NCI-H128 (cell line): ENCODE data around the gene IL18.
"Not testable (repeated sequence)": the region's sequence is repeated elsewhere in the genome, so short reads cannot be mapped to it uniquely, and the experiment has no call there.

Experiments
- DNase-seq: peaks from one replicate; lab custom pipeline; 2025; ENCODE audit not compliant: unreplicated experiment; lab: John Stamatoyannopoulos, UW

Gene IL18

DNA sequence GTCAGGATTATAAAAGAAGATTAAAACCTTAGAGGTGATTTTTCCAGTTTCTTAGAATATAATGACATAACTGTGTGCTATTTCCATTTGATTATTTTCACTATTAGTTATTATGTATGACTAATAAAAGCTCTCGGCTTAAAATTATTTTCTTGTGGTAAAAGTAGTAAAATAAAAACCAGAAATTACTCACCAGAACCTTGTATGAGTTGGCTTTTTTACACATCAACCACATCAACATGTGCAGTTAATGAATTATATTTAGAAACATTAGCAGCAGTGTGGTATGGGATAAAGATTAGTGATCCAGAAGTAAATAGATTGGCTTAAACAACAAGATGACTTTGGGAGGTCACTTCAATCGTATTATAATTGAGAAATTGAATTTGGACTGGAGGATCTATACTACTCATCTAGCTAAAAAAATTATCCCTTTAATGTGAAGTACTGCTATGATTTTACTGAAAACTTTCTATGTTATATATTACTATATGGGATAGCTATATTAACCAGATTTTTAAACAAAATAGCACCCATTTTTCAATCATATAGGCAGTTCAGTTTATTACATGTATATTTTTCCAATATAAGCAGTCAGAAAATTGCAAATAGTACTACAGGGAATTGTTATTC lies 8.6 kb upstream of the IL18 start:
- DNase-seq: no peak

DNA sequence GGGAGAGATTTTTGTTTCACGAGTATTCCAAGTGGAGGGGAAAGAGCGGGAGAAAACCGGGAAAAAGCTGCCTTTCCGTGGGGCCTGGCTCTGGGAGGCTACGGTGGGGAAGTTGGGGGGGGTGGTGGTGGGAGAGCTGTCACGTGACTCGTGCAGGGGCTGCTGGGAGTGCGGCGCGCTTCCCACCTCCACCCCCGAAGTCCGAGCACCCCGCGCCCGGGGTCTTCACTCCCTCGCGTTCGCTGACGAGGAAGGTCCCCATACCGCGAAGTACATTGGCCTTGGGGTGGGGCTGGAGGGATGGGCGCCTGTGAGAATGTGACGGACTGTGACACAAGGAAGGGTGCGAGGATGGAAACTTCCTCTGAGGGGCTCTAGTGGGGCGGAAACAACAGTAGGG lies 3.3 kb upstream of the IL18 start, which contains the start of gene TEX12:
Gene TEX12 (plus strand): TSS at position 228 of the 400 bp plus-strand sequence. CDS start 1,897 bp downstream, outside the sequence.
- DNase-seq: no peak

DNA sequence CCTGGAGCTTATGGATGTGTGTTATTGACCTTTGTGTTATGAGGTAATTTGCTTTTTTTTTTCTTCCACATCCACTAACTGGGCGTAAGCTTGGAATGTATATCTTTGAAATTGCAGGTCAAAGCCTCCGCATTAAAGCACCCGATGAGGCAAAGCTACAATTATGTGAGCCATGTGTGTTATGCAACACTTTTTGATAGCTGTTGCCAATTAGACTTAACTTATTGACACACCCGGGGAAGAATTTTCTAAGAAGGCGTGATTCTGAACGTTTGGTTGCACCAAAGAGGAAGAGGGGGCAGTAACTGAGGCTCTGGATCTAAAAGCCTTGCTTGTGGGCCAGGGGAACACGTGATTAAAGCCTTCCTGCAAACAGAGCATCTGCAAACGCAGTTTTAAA lies 2.7 kb upstream of the IL18 start:
- DNase-seq: no peak

DNA sequence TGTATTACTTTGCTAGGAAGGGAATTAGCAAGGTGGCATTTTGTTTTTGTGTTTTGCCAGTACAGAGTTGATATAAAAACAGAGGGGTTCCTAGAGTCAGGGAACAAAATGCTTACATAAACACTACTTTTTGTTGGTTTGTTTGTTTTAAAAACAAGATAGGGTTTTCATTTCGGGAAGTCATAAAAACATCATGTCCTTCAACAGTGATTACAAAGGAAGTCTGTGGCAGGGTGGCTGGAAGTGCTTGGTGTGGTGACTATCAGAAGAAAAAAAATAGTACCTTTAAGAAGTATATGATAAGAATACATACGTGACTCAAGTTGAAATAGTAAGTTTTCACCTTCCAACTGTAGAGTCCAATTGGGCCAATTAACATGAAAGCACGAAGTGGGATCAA lies 1.2 kb upstream of the IL18 start:
- no peak for DNase-seq

DNA sequence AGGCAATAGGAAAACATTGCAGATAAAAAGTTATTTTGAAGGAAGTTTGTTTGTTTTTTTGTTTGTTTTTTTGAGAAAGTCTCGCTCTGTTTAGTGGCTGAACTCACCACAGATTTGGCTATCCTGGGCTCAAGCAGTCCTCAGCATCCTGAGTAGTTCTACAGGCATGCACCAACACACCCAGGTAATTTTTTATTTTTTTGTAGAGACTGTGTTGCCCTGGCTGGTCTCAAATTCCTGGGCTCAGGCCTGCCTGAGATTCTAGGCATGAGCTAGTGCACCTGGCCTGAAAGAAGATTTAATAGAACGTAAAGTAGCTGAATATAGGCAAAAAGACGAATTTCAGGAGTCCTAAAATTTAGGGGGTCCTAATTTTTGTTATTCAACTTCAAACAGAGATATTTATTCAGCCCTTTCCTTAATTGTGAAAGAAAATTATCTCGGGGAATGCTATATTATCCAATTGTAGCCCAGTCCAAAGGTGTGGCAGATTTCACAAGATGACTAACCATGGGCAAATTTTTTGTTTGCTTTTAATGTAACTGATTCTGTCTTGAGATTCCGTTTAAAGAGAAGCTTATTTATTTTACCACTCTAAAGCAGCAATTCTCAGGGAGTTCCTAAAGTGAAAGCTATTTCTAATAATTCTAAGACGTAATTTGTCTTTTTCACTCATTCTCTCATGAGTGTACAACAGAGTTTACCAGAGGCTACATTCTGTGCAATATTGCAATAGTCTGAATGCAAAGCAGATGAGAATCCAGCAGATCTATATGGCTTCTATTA lies 940 bp downstream of the IL18 start:
- DNase-seq: no peak

DNA sequence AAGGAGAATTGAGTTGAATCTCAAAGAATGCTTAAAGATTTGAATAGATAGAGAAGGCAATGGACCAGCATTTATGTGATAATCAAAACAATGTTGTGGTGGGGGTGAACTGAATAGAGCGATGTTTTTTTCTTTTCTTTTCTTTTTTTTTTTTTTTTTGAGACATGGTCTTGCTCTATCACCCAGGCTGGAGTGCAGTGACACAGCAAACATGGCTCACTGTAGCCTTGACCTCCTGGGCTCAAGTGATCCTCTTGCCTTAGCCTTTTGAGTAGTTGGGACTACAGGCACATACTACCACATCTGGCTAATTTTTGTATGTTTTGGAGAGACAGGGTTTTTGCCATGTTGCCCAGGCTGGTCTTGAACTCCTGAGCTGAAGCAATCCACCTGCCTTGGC lies 1.7 kb downstream of the IL18 start:
- DNase-seq: not testable (repeated sequence)

DNA sequence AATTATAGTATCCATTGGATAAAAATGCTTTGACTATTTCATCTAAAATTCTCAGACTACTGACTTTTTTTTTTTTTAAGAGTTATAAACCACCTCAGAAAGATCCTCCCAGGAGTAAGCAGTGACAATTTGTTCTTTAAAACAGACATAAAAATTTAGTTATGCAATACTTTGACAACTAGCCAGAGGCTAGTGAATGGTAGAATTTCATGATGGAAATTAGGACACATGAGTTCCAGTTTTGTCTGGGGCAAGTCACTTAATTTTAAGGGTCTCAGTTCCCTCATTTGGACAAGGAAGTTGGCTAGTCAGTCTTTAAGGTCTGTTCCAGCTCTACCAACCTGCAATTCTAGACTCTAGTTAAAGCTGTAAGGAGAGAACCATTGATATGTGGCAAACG lies 2.9 kb downstream of the IL18 start:
- DNase-seq: no peak

DNA sequence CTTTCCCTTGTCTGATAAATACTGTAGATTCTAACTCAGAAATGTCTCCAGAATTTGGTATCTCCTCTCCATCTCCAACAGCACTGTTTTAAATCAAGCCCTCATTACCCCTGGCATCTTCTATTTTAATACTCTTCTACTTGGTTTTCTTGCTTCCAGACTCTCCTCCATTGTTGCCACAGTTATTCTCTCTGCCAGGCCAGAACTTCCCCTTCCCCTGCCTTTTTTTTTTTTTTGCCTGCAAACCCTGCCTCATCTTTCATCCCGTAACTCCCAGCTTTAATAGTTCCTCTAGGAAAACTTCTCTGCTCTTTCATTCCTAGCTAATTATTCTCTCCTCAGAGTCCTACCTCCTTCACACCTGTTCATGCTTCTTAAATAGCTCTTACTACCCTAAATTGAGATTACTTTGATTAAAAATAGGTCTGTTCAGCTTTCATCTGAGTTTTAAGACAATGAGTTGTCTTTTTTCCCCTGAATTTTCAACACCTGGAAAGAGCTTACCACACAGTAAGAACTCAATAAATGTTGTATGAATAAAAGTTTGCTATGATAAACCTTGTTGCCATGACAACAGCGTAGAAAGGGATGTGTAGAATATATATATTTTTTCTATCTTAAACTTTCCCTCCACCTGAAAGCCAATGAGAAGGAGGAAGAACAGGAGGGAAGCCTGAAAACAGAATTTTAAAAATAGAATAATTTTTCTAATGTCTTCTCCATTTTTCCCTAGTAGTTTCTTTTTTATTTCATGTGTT lies 3.6 kb downstream of the IL18 start:
- DNase-seq: no peak

DNA sequence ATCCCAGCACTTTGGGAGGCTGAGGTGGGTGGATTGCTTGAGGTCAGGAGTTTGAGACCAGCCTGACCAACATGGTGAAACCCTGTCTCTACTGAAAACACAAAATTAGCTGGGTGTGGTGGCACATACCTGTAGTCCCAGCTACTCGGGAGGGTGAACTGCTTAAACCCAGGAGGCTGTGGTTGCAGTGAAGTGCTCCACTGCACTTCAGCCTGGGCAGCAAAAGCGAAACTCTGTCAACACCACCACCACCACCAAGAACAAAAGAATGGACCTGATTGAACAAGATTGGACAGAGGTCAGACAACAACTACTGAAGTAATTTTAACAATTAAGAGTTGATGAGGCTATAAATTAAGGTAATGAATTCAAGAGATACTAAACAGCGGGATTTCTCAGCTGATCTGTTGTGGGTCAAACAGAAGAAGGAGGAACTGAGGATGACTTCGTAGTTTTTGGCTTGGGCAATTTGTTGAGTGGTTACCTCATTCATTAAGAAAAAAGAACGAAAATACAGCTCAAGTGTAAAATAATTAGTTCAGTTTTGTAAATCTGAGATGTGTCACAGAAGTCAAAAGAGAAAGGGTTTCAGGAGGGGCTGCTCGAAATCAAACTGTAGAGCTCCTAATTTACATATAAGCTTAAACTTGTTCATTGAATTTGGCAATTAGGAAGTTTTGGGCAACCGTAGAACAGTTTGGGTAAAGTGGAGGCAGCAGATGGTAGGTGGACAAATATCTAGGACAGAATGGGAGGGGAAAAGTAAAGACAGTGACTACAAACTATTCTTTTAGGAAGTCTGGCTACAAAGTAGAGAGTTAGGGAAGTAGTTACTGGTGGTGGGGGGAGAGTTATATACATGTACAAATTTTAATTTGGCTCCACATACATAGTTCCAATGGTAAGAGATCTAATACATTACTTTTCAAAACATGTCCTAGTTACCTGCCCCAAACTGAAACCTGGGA lies 4.5 kb downstream of the IL18 start:
- no peak for DNase-seq

DNA sequence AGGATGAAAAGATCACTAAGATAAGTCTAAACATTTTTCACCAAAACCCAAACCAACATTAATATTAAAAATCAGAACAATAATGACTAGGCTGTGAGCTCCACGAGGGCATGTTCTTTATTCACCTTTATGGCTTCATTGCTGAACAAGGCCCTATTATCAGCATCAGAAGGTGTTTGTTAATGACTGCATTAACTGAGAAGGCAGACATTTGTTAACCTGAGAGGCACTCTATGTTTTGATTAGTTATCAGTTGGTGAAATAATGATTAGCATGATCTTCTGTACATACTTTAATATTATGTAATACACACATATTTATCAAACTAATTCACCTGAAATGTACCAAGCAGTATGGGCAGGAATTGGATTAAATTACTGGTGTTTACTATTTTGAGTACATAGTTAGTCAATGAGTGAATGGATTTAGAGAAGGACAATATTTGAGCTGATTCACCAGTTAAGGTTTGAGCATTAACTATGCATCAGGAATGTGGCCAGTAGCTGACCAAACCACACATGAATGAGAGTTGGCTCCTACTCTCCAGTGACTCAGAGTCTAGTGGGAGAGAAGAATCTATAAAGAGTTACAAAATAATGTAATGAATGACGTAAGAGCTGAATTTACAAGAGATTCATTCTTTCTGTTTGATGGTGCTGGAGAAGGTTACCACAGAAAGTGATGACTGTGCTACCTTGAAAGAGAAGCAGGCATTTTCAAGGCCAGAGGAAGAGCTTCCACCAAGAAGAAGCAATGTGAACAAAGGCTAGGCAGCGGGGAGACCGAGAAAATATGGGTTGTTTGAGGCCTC lies 6.7 kb downstream of the IL18 start:
- no peak for DNase-seq

DNA sequence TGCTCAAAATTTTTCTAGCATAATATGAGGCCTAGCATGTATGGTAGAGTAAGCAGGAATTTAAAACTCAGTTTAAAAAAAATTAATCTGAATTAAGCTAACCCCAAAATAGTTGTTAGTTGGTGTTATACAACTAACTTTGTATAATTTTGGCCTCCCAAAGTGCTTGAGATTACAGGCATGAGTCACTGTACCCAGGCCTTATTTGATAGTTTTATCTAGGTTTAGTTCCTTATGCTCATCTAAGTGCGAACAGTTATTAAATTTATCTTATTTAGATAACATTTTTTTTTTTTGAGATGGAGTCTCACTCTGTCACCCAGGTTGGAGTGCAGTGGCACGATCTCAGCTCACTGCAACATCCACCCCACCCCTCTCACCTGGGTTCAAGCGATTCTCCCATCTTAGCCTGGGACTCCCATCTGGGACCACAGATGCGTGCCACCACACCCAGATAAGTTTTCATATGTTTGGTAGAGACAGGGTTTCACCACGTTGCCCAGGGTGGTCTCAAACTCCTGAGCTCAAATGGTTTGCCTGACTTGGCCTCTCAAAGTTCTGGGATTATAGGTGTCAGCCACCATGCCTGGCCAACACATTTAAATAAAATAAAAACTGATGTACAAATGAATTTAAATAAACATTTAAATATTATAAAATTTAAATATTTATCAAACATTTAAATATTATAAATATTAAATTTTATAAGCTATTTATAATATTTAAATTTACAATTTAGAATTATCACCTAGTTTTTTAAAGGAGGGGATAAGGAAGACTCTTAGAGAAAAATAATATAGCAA lies 7.5 kb downstream of the IL18 start:
- no peak for DNase-seq

DNA sequence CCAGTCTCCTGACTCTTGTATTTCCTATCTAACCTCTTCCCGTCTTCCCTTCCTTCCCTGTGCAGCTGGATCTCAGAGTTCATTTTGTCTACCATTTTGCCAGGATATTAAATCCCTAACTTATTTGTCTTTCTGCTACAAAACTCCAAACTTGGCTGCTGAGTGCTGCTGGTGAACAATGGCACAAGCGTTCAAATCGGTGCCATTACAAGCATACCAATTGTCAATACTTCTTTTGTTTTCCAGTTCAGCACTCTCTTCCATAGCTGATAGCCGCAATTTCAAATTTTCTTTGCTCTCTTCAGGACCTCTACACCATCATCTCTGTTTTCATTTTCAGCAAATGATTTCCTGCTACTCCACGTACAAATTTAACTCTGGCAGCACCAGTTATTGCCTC lies 13.4 kb downstream of the IL18 start:
- no peak for DNase-seq

DNA sequence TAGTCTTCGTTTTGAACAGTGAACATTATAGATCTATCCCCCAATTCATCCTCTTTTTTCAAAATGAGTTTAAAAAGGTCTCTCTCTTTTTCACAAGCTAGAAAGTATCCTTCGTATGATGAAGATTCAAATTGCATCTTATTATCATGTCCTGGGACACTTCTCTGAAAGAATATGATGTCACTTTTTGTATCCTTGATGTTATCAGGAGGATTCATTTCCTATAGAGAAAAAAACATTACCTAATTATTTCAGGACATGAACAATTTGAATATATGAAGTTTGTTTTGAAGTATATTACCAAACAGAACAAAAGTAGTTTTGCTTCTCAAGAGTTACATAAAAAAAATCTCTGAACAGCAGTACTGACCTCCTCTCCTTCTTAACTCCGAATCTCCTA lies 20.3 kb downstream of the IL18 start:
- no peak for DNase-seq

DNA sequence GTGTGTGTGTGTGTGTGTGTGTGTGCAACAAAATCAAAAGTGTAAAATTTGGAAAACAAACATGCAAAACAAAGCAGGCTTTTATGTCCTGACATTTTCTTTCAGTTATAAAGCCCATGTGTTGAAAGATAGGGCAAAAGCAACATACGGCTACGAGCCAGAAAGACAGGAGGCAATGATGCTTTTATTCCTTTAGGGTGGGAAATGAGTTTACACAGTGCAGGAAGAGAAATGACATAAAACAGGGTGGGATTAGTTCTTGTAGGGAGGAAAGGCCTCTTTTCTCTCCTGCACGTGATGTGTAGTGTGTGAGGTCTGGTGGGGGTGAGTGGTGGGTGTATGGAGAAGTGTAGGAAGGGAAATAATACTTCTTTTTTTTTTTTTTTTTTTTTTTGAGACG lies 29.4 kb downstream of the IL18 start:
- no peak for DNase-seq

DNA sequence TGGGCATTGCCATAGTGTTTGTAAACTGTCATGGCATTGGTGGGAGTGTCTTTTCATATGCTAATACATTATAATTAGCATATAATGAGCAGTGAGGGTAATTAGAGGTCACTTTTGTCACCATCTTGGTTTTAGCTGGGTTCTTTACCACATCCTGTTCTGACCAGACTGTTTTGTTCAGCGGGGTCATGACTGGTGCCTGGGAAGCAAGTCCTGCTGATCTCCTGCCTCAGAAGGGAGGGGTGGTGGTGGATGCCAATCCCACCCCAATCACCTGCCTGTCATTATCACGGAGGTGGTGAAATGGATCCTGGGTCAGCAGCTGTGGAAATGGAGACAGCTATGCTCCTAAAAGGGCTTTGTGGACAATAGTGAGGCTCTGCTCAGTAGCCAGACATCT lies 31.2 kb downstream of the IL18 start:
- no peak for DNase-seq

DNA sequence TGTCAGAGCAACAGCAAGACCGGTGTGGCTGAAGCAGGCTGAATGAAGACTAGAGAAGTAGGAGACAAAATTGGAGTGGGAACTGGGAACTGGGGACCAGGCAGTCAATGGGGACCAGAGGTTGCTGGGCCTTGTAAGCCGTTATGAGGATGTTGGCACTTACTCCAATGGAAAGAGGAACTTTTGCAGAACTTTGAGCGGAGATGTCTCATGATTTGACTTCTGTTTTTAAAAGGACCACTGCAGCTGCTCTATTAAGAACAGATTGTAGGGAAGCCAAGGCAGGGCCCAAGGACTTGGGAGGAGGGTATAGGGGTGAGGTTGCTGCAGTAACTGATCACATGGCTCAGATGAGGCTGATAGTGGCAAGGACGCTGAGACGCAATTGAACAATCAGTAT lies 34.2 kb downstream of the IL18 start:
- no peak for DNase-seq

DNA sequence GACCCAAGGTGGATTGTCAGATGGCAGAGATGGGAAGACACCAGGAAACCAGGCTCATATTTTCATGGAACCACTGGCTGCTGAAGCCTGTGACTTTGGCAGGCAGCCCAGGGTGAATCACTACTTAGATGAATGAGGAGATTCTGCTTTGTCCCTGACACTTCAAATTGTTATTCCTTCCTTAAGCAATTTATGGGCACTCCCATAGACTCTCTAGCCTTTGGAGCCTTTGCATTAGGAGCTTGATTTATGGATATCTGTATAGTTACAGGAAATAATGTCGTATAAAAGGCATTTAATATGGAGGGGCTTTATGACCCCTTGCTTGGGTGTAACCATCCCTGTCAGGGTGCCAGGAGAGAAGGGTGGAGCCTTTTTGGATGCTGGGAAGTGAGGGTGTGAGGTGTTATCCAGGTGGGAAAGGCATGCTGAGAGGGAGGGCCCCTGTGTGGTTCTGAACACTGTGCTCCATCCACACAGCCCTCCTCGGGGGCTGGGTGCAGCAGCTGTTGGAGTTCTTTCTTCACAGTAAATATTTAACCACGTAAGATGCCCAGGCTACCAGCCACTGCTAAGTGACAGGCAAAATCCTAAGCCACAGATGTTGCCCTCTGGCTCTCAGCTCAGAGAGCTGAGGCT lies 35.3 kb downstream of the IL18 start:
- no peak for DNase-seq

DNA sequence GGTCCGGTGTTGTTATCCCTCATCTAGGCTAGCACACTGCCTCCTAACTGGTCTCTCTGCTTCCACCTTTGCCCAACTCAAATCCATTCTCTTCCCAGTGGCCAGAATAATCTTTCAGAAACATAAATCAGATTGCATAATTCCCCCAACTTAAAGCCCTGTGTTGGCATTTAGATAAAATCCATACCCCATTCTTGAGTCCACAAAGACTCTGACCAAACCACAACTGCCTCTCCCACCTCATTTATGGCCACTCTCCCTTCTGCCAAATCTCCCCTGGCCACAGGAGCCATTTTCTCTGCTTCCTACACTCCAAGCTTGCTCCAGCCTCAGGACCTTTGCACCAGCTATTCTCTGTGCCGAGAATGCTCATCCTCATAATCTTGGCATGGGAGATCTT lies 36.8 kb downstream of the IL18 start:
- no peak for DNase-seq

DNA sequence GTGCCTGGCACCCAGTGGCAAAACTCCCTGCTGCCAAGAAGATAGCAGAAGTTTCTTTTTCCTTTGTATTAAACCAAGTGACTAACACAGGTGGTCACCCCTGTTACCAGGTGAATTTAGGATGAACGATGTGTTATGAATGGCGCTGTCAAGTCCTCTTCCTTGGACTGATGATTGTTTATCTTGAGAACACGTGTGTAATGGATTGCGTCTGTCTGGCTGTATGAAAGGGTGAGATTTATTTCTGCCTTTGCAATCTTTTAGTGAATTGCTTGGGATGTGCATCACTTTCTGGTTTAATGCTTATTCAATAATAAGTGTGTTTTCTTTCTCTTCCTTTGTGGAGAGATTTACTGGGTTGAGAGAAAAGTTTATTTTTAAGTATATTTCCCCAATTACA lies 40.8 kb downstream of the IL18 start:
- no peak for DNase-seq
